PC-9 (cell line): ENCODE measurements around the gene OPRM1. TPM values are rescaled to one million over a fixed set of nuclear protein-coding genes. Genes with fewer than 3 reads are reported as not detected.

ENCODE experiments used
- BruUV-seq: library from RNA; stranded (reverse); fragments of 400-500 nt; replicated peaks from 2 replicates; lab custom pipeline; 2021; lab: Mats Ljungman, UMichigan
- CTCF ChIA-PET: fragments of 300-600 bp; sonication (Branson Sonifier 250); formaldehyde crosslinking; loops from one replicate; lab custom pipeline; 2022; ENCODE audit warnings: antibody characterized with exemption; lab: Charles Lee
- POLR2A ChIA-PET: fragments of 300-600 bp; sonication (Branson Sonifier 250); formaldehyde crosslinking; loops from one replicate; lab custom pipeline; 2022; ENCODE audit warnings: antibody characterized with exemption; ENCODE audit not compliant: unreplicated experiment; lab: Charles Lee
- DNase-seq, 2 experiments: peaks; one replicate each; pipeline versions ENCODE4 v3.0.0 to v3.0.0-alpha.2; 2015 to 2022; ENCODE audit warnings: mixed read lengths in 1 of 2
- H2AFZ ChIP-seq: fragments of 200-600 bp; sonication (generic); 2 replicates; pipeline ENCODE4 v1.8.1; 2017; ENCODE audit warnings: antibody characterized with exemption
- H3F3A ChIP-seq: fragments of 200-600 bp; sonication (generic); 2 replicates; pipeline ENCODE4 v1.8.1; 2017; ENCODE audit warnings: antibody characterized with exemption, mild to moderate bottlenecking, low read depth; ENCODE audit not compliant: insufficient read depth
- H3K27ac ChIP-seq: fragments of 200-600 bp; sonication (generic); 2 replicates; pipeline ENCODE4 v1.6.1; 2016; ENCODE audit warnings: mixed run types
- H3K27me3 ChIP-seq: fragments of 200-600 bp; sonication (generic); 2 replicates; pipeline ENCODE4 v1.6.1; 2016; ENCODE audit warnings: low read depth, mixed run types; ENCODE audit not compliant: insufficient read depth
- H3K36me3 ChIP-seq: fragments of 200-600 bp; sonication (generic); 2 replicates; pipeline ENCODE4 v1.6.1; 2016; ENCODE audit warnings: low read depth, mixed run types
- H3K4me1 ChIP-seq: fragments of 200-600 bp; sonication (generic); replicated peaks from 2 replicates; pipeline ENCODE4 v1.6.1; 2016; ENCODE audit warnings: mixed run types; ENCODE audit not compliant: insufficient read depth
- H3K4me2 ChIP-seq: fragments of 200-600 bp; sonication (generic); 2 replicates; pipeline ENCODE4 v1.6.1; 2017; ENCODE audit warnings: mixed run types
- H3K4me3 ChIP-seq: fragments of 200-600 bp; sonication (generic); 2 replicates; pipeline ENCODE4 v1.6.1; 2016; ENCODE audit warnings: mixed run types
- H3K79me2 ChIP-seq: fragments of 200-600 bp; sonication (generic); 2 replicates; pipeline ENCODE4 v1.6.1; 2017; ENCODE audit warnings: low read depth, mixed run types
- H3K9me2 ChIP-seq: fragments of 200-600 bp; sonication (generic); 2 replicates; pipeline ENCODE4 v1.8.1; 2017; ENCODE audit warnings: mild to moderate bottlenecking; ENCODE audit not compliant: insufficient read depth
- H3K9me3 ChIP-seq: fragments of 200-600 bp; sonication (generic); 2 replicates; pipeline ENCODE4 v1.8.1; 2016; ENCODE audit warnings: low read depth; ENCODE audit not compliant: insufficient read depth
- H4K20me1 ChIP-seq: fragments of 200-600 bp; sonication (generic); 2 replicates; pipeline ENCODE4 v1.8.1; 2017; ENCODE audit not compliant: insufficient read depth
- CTCF ChIP-seq: fragments of 200-600 bp; sonication (generic); conservative IDR thresholded peaks from 2 replicates; pipeline ENCODE4 v1.6.1; 2017; ENCODE audit warnings: mixed run types, antibody characterized with exemption, mild to moderate bottlenecking, moderate library complexity
- EZH2 ChIP-seq: fragments of 200-600 bp; sonication (generic); IDR thresholded peaks from 2 replicates; pipeline ENCODE4 v1.8.0; 2017; ENCODE audit warnings: antibody characterized with exemption, low read depth
- intact Hi-C: fragments of 100-400 bp; cut with micrococcal nuclease; formaldehyde crosslinking; loops from one replicate; pipeline ENCODE4 v1.10.0; 2022; ENCODE audit not compliant: unreplicated experiment
- total RNA-seq: library from RNA; stranded (reverse); gene quantifications from 2 replicates; pipeline ENCODE4 v1.2.3, GENCODE V29; 2021

OPRM1 gene
- total RNA-seq, 1 experiment from 2014 or later, result not detected

DNA sequence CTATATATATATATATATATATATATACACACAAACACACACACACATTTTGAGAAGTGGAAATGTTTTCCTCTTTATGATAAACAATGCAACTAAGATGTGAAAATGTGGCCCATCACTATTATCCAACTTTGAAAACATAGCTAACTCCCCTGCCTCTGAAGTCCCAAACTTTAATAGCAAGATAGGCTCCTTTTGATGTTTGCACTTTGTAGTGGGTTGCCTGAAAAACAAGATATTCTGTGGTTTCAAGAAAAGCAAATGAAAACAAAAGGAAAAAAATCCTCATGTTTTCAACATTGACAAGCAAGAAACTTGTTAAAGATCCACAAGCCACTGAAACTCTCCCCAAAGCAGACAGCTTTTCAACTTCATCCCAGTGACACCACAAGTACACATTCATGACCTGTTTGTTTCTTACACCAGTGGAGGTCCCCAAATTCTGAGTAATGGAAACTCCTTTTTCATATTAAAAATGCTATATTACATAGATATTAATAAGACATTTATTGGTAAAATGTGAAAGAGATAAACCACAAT lies 227.6 kb downstream of the OPRM1 start:
- CTCF ChIA-PET, result interaction anchor here (0.7 kb wide), 1 partner anchor 419 kb away, joined by 4 read pairs; no protein-coding TSS in a partner anchor

DNA sequence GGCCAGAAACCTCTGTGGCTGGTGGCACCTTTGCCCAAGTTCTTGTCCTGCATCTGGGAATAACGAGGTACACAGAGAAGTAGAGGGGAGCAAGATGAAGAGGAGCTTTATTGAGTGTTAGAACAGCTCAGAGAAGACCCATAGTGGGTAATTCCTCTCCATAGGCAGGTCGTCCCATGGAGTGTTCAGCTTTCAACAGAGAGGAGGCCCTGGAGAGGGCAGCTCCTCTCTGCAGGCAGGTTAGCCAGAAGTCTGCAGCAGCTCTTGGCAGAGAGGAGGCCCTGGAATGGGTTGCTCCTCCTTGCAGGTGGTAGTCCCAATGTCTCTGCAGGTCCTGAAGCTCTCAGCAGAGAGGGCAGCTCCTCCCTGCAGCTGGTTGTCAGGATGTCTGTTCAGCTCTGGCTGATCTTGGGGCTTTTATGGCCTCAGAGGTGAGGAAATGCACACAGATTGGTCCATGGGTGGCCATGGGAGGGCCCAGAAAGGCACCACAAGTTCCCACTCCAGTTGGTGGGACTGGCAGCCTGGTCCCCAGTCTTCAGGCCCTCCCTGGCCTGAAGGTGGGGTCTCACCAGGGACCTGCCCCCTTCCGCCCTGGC lies 228.6 kb downstream of the OPRM1 start:
- intact Hi-C loops, result no loop called here
- Histone ChIP-seq H3K36me3 (no peaks in the 10 kb centered on the region), H3K4me1 (no peaks in the 10 kb centered on the region), H3K79me2 (no peaks in the 10 kb centered on the region), H3K27ac (no peak overlapping the region), H4K20me1 (no peaks in the 10 kb centered on the region), H3K9me3 (no peaks in the 10 kb centered on the region), H2AFZ (no peak overlapping the region), H3K4me3 (no peak overlapping the region), H3F3A (no peaks in the 10 kb centered on the region; the same call in 1 of the 2 replicates), H3K27me3 (no peaks in the 10 kb centered on the region), H3K4me2 (no peak overlapping the region), H3K9me2 (no peaks in the 10 kb centered on the region)
- ChIA-PET CTCF (no interaction called here), POLR2A (no interaction called here)
- no peak for DNase-seq
- BruUV-seq, result no TSS peak
- TF ChIP-seq CTCF, result no peak
- no peak for TF ChIP-seq EZH2

More for the DNA sequence above, 227.6 kb downstream of the OPRM1 start:
- TF ChIP-seq CTCF, result no peak
- no peak for TF ChIP-seq EZH2
- H3K4me1 ChIP-seq, result no peaks in the 10 kb centered on the region
- no peaks in the 10 kb centered on the region for H3K79me2 ChIP-seq
- no peak overlapping the region for H3K27ac ChIP-seq
- H3K9me2 ChIP-seq, result no peaks in the 10 kb centered on the region
- no TSS peak for BruUV-seq
- no peak overlapping the region for H3K4me2 ChIP-seq
- no peaks in the 10 kb centered on the region for H3K9me3 ChIP-seq
- no peaks in the 10 kb centered on the region for H4K20me1 ChIP-seq
- intact Hi-C loops, result no loop called here
- no peaks in the 10 kb centered on the region; the same call in 1 of the 2 replicates for H3F3A ChIP-seq
- no peak overlapping the region for H3K4me3 ChIP-seq
- DNase-seq, result no peak
- POLR2A ChIA-PET, result interaction anchor here (0.7 kb wide), 1 partner anchor 11 kb away, joined by 3 read pairs; no protein-coding TSS in a partner anchor
- no peaks in the 10 kb centered on the region for H3K27me3 ChIP-seq
- no peak overlapping the region for H2AFZ ChIP-seq
- no peaks in the 10 kb centered on the region for H3K36me3 ChIP-seq

DNA sequence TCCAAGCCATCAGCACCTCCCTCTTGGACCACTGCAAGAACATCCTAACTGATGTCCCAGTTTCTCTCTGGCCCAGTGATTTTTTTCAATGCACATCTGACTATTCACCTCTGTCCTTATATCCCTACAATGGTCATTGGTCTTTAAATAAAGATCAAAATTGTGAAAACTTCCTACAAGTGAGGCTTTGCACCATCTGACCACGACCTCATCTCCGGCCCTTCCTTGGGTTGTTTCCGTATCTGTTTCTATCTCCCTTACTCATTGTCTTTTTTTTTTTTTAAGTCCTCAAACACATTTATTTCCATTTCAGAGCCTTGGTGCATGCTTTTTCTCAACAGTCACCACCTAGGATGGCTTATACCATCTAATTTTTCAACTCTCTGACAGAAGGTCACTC lies 229.4 kb downstream of the OPRM1 start:
- no TSS peak for BruUV-seq
- no peaks in the 10 kb centered on the region for H3K9me3 ChIP-seq
- no peaks in the 10 kb centered on the region for H3K4me1 ChIP-seq
- H3K27me3 ChIP-seq, result no peaks in the 10 kb centered on the region
- H3K9me2 ChIP-seq, result no peaks in the 10 kb centered on the region
- no peaks in the 10 kb centered on the region for H4K20me1 ChIP-seq
- no peaks in the 10 kb centered on the region; the same call in 1 of the 2 replicates for H3F3A ChIP-seq
- no peaks in the 10 kb centered on the region for H3K79me2 ChIP-seq
- CTCF ChIA-PET, result no interaction called here
- H3K4me2 ChIP-seq, result no peak overlapping the region
- no peaks in the 10 kb centered on the region for H3K36me3 ChIP-seq
- TF ChIP-seq EZH2 (no peak), CTCF (no peak)
- POLR2A ChIA-PET, result no interaction called here
- DNase-seq, result no peak
- no peak overlapping the region for H3K27ac ChIP-seq
- intact Hi-C loops, result no loop called here
- no peak overlapping the region for H3K4me3 ChIP-seq
- no peak overlapping the region for H2AFZ ChIP-seq
